Measurements from ENCODE around the gene CROCC. TPM values are rescaled to one million over a fixed set of nuclear protein-coding genes. Genes with fewer than 3 reads are reported as not detected.
"Not testable (repeated sequence)": the region's sequence is repeated elsewhere in the genome, so short reads cannot be mapped to it uniquely, and the experiment has no call there.

The CROCC gene
- total and polyA plus RNA-seq, 9 of the 15 experiments (the other 6 are each of a cell fraction or from before 2014, with no cell fraction given) = 0.17 to 15.4 (median 7.6) TPM

DNA sequence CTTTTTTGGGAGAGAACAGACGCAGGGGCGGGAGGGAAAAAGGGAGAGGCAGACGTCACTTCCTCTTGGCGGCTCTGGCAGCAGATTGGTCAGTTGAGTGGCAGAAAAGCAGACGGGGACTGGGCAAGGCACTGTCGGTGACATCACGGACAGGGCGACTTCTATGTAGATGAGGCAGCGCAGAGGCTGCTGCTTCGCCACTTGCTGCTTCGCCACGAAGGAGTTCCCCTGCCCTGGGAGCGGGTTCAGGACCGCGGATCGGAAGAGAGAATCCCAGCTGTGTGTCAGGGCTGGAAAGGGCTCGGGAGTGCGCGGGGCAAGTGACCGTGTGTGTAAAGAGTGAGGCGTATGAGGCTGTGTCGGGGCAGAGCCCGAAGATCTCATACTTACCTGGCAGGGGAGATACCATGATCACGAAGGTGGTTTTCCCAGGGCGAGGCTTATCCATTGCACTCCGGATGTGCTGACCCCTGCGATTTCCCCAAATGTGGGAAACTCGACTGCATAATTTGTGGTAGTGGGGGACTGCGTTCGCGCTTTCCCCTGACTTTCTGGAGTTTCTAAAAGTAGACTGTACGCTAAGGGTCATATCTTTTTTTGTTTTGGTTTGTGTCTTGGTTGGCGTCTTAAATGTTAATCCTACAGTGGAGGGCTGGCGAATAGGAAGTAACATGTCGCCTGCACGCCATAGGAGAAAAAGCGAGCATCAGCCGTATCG, 26.0 kb upstream of the CROCC start, which contains the start of gene RNU1-2 (continued):
- TF ChIP-seq ZNF77 (CRISPR knock-in tag; IDR thresholded peaks at IDR 0.05) (0 out of 2 replicates have a peak, but pooled peaks have one; percentile 80), FOXJ2 (tag; IDR thresholded peaks at IDR 0.05) (0 out of 2 replicates have a peak, but pooled peaks have one; percentile 33), ZNF175 (CRISPR knock-in tag; IDR thresholded peaks at IDR 0.05; ENCODE audit: low read depth) (peak; percentile 68; the same call in 1 of the 2 replicates), ZBTB11 (CRISPR knock-in tag; IDR thresholded peaks at IDR 0.05) (peak in 2 of 3 experiments; percentile 24 to 31; a peak in 2 of 6 replicates), CHCHD3 (CRISPR knock-in tag; IDR thresholded peaks at IDR 0.05) (peak; percentile 98), NR4A1 (CRISPR knock-in tag; IDR thresholded peaks at IDR 0.05) (peak; percentile 44; the same call in 1 of the 2 replicates), ZNF717 (CRISPR knock-in tag; IDR thresholded peaks at IDR 0.05) (peak; percentile 93), NR2F6 (CRISPR knock-in tag; IDR thresholded peaks at IDR 0.05) (peak; percentile 96), ERF (CRISPR knock-in tag; IDR thresholded peaks at IDR 0.05) (peak; percentile 97), PHTF2 (CRISPR knock-in tag; IDR thresholded peaks at IDR 0.05) (peak; percentile 87), ZNF41 (CRISPR knock-in tag; conservative IDR thresholded peaks at IDR 0.05) (peak; percentile 90), GTF2E2 (tag; IDR thresholded peaks at IDR 0.05) (peak; percentile 100), MBD2 (IDR thresholded peaks at IDR 0.05; ENCODE audit: borderline replicate concordance, low read depth) (peak; percentile 79), ZNF57 (CRISPR knock-in tag; IDR thresholded peaks at IDR 0.05) (peak; percentile 86), ZNF384 (IDR thresholded peaks at IDR 0.05; ENCODE audit: low read depth, low read length) (peak; percentile 33; the same call in 1 of the 2 replicates), CAMTA2 (CRISPR knock-in tag; conservative IDR thresholded peaks at IDR 0.05) (peak; percentile 94; the same call in 1 of the 2 replicates), ILF3 (IDR thresholded peaks at IDR 0.05; ENCODE audit: borderline replicate concordance) (peak; percentile 94), EGR1 (conservative IDR thresholded peaks at IDR 0.05) (0 out of 2 replicates have a peak, but pooled peaks have one; percentile 14), KLF16 (IDR thresholded peaks at IDR 0.05) (peak; percentile 50; the same call in 1 of the 2 replicates), MTA1 (IDR thresholded peaks at IDR 0.05; ENCODE audit: borderline replicate concordance) (peak; percentile 45; the same call in 1 of the 2 replicates)
- not testable (repeated sequence) for TF ChIP-seq NR4A1 (tag; IDR thresholded peaks at IDR 0.05)
- TF ChIP-seq, protein P1, sequence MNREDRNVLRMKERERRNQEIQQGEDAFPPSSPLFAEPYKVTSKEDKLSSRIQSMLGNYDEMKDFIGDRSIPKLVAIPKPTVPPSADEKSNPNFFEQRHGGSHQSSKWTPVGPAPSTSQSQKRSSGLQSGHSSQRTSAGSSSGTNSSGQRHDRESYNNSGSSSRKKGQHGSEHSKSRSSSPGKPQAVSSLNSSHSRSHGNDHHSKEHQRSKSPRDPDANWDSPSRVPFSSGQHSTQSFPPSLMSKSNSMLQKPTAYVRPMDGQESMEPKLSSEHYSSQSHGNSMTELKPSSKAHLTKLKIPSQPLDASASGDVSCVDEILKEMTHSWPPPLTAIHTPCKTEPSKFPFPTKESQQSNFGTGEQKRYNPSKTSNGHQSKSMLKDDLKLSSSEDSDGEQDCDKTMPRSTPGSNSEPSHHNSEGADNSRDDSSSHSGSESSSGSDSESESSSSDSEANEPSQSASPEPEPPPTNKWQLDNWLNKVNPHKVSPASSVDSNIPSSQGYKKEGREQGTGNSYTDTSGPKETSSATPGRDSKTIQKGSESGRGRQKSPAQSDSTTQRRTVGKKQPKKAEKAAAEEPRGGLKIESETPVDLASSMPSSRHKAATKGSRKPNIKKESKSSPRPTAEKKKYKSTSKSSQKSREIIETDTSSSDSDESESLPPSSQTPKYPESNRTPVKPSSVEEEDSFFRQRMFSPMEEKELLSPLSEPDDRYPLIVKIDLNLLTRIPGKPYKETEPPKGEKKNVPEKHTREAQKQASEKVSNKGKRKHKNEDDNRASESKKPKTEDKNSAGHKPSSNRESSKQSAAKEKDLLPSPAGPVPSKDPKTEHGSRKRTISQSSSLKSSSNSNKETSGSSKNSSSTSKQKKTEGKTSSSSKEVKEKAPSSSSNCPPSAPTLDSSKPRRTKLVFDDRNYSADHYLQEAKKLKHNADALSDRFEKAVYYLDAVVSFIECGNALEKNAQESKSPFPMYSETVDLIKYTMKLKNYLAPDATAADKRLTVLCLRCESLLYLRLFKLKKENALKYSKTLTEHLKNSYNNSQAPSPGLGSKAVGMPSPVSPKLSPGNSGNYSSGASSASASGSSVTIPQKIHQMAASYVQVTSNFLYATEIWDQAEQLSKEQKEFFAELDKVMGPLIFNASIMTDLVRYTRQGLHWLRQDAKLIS (CRISPR knock-in tag; IDR thresholded peaks at IDR 0.05) = peak; percentile 100
